AG04449 (cell line): ENCODE results near the gene BDNF.

Source experiments
- CTCF ChIA-PET: fragments of 350-600 bp; formaldehyde crosslinking; extraction: SDS; loops from one replicate; lab custom pipeline; 2021; ENCODE audit warnings: antibody characterized with exemption; lab: Yijun Ruan, JAX
- POLR2A ChIA-PET: fragments of 400-600, 350-600 bp; formaldehyde crosslinking; extraction: SDS; loops from one replicate; lab custom pipeline; 2020; ENCODE audit warnings: antibody characterized with exemption, inconsistent platforms; lab: Yijun Ruan, JAX
- DNase-seq: peaks from one replicate; pipeline ENCODE4 v3.0.0-alpha.2; 2010; ENCODE audit warnings: low read depth, low spot score
- H3K4me3 ChIP-seq: 2 replicates; pipeline ENCODE4 v1.5.1; 2011; ENCODE audit warnings: low read depth, mild to moderate bottlenecking, control low read depth, low read length
- CTCF ChIP-seq: IDR thresholded peaks from one replicate; pipeline ENCODE4 v1.5.1; 2011; ENCODE audit warnings: mild to moderate bottlenecking, moderate library complexity, low read length, control low read depth, inconsistent platforms; ENCODE audit not compliant: insufficient read depth; ENCODE audit errors: missing control alignments

The BDNF gene

GRCh38 chr11:27698872-27699241 is 1.4 kb downstream of the BDNF start:
- ChIA-PET CTCF (interaction anchor here (0.6 to 9.1 kb wide), 35 partner anchors 9 to 1649 kb away, joined by 3 to 132 read pairs (median 4); partner anchors contain the start of genes KIF18A and METTL15), POLR2A (interaction anchor here (0.6 to 3.6 kb wide), 8 partner anchors 13 to 1377 kb away, joined by 3 to 35 read pairs (median 4); partner anchors contain the start of genes KIF18A and METTL15)
- peak; percentile 87 for TF ChIP-seq CTCF
- DNase-seq: peak; percentile 52
- H3K4me3 ChIP-seq: peak overlapping the region; percentile 89

GRCh38 chr11:27697679-27698275 is 2.5 kb downstream of the BDNF start:
- CTCF ChIA-PET: interaction anchor here (0.7 to 3.5 kb wide), 3 partner anchors 199 to 1632 kb away, joined by 3 to 26 read pairs (median 3); no protein-coding TSS in a partner anchor
- no peak for DNase-seq
- H3K4me3 ChIP-seq: peak overlapping the region; percentile 89
- TF ChIP-seq CTCF: no peak
- POLR2A ChIA-PET: interaction anchor here (0.6 to 1.2 kb wide), 4 partner anchors 21 to 1636 kb away, joined by 3 read pairs; no protein-coding TSS in a partner anchor

GRCh38 chr11:27696961-27697360 is 3.3 kb downstream of the BDNF start:
- POLR2A ChIA-PET: interaction anchor here (0.8 to 1.2 kb wide), 4 partner anchors 22 to 1637 kb away, joined by 3 read pairs; no protein-coding TSS in a partner anchor
- CTCF ChIA-PET: interaction anchor here (0.7 to 3.5 kb wide), 3 partner anchors 198 to 1633 kb away, joined by 3 to 26 read pairs (median 3); no protein-coding TSS in a partner anchor
- DNase-seq: no peak
- no peak for TF ChIP-seq CTCF
- H3K4me3 ChIP-seq: peak overlapping the region; percentile 89

- CTCF ChIA-PET: interaction anchor here (0.8 to 3.5 kb wide), 6 partner anchors 21 to 1639 kb away, joined by 3 to 26 read pairs (median 6); no protein-coding TSS in a partner anchor
Measured at GRCh38 chr11:27696115-27696514, 4.1 kb downstream of the BDNF start.

GRCh38 chr11:27694992-27695391 is 5.3 kb downstream of the BDNF start:
- ChIA-PET POLR2A (no interaction called here), CTCF (interaction anchor here (0.7 to 3.5 kb wide), 11 partner anchors 22 to 1642 kb away, joined by 3 to 26 read pairs (median 3); no protein-coding TSS in a partner anchor)
- no peak overlapping the region for H3K4me3 ChIP-seq
- DNase-seq: no peak
- TF ChIP-seq CTCF: no peak

More at GRCh38 chr11:27696115-27696514, 4.1 kb downstream of the BDNF start:
- POLR2A ChIA-PET: no interaction called here
- no peak for DNase-seq
- H3K4me3 ChIP-seq: peak overlapping the region; percentile 89
- no peak for TF ChIP-seq CTCF

GRCh38 chr11:27693398-27693797 is 6.9 kb downstream of the BDNF start:
- CTCF ChIA-PET: interaction anchor here (1.0 kb wide), 1 partner anchor 8 kb away, joined by 3 read pairs; no protein-coding TSS in a partner anchor
- no peak for TF ChIP-seq CTCF
- no peak overlapping the region for H3K4me3 ChIP-seq
- POLR2A ChIA-PET: no interaction called here
- no peak for DNase-seq
